Tongue (tissue), 1 donor: ENCODE measurements around the gene IL12RB1. TPM values are rescaled to one million over a fixed set of nuclear protein-coding genes. Genes with fewer than 3 reads are reported as not detected.

ENCODE experiments used
- total RNA-seq: library from RNA; depleted of rRNA; stranded (reverse); fragments of >200 nt; gene quantifications from one replicate; pipeline ENCODE4 v1.2.3, GENCODE V29; 2014

IL12RB1 gene
- total RNA-seq, 1 donor from 2014 or later = 0.41 TPM

Other genes starting within 250 kb of the IL12RB1 start
- gene JAK3, start 239.0 kb downstream of the IL12RB1 start, total RNA-seq = 4.6 TPM
- gene RPL18A, start 227.0 kb downstream of the IL12RB1 start, total RNA-seq = 799 TPM
- not detected for gene SLC5A5, start 215.0 kb downstream of the IL12RB1 start, total RNA-seq
- 37.2 TPM for gene CCDC124, start 153.9 kb downstream of the IL12RB1 start, total RNA-seq
- gene KCNN1, start 119.8 kb downstream of the IL12RB1 start, total RNA-seq = 0.41 TPM
- gene ARRDC2, start 78.8 kb downstream of the IL12RB1 start, total RNA-seq = 30.1 TPM
- 4.9 TPM for gene MAST3, start 10.8 kb upstream of the IL12RB1 start, total RNA-seq
- gene PIK3R2, start 66.2 kb upstream of the IL12RB1 start, total RNA-seq = 34.5 TPM
- gene IFI30, start 86.9 kb upstream of the IL12RB1 start, total RNA-seq = 0.21 TPM
- gene MPV17L2, start 106.3 kb upstream of the IL12RB1 start, total RNA-seq = 6.5 TPM
- gene RAB3A, start 117.1 kb upstream of the IL12RB1 start, total RNA-seq = 2.1 TPM
- 5.7 TPM for gene PDE4C, start 139.5 kb upstream of the IL12RB1 start, total RNA-seq
- gene IQCN, start 187.5 kb upstream of the IL12RB1 start, total RNA-seq = 0.62 TPM
- 276 TPM for gene JUND, start 194.7 kb upstream of the IL12RB1 start, total RNA-seq
- 143 TPM for gene LSM4, start 236.1 kb upstream of the IL12RB1 start, total RNA-seq